GM19025 (cell line): ENCODE measurements around the gene SLC47A2.

Experiments used
- ATAC-seq: cut with Tn5 transposase; IDR thresholded peaks from one replicate; pipeline ENCODE4 v1.9.1; 2021; ENCODE audit warnings: mild to moderate bottlenecking, low read depth, moderate library complexity; ENCODE audit not compliant: unreplicated experiment

Gene SLC47A2

GRCh38 chr17:19729900-19730299 is 13.5 kb upstream of the SLC47A2 start:
- no peak for ATAC-seq

- no peak for ATAC-seq
Measured at GRCh38 chr17:19728084-19728495, 11.7 kb upstream of the SLC47A2 start.

GRCh38 chr17:19727501-19728078 is 11.2 kb upstream of the SLC47A2 start:
- ATAC-seq = no peak

- no peak for ATAC-seq
Measured at GRCh38 chr17:19726631-19727376, 10.4 kb upstream of the SLC47A2 start.

- no peak for ATAC-seq
Measured at GRCh38 chr17:19725486-19725885, 9.1 kb upstream of the SLC47A2 start.

- no peak for ATAC-seq
Measured at GRCh38 chr17:19724501-19725420, 8.4 kb upstream of the SLC47A2 start.

- ATAC-seq = no peak
Measured at GRCh38 chr17:19723964-19724363, 7.6 kb upstream of the SLC47A2 start.

GRCh38 chr17:19720631-19721426 is 4.4 kb upstream of the SLC47A2 start:
- no peak for ATAC-seq

GRCh38 chr17:19720210-19720475 is 3.8 kb upstream of the SLC47A2 start:
- ATAC-seq = no peak

- ATAC-seq = no peak
Measured at GRCh38 chr17:19719355-19720209, 3.2 kb upstream of the SLC47A2 start.

- no peak for ATAC-seq
Measured at GRCh38 chr17:19718613-19719354, 2.4 kb upstream of the SLC47A2 start.

GRCh38 chr17:19718041-19718612 is 1.7 kb upstream of the SLC47A2 start:
- no peak for ATAC-seq

GRCh38 chr17:19717411-19717908 is 1.1 kb upstream of the SLC47A2 start:
- no peak for ATAC-seq

- no peak for ATAC-seq
Measured at GRCh38 chr17:19717031-19717360, 612 bp upstream of the SLC47A2 start.

GRCh38 chr17:19714542-19715411 is 1.6 kb downstream of the SLC47A2 start:
- ATAC-seq = no peak

GRCh38 chr17:19713901-19714361 is 2.5 kb downstream of the SLC47A2 start:
- ATAC-seq = no peak

GRCh38 chr17:19713462-19713861 is 2.9 kb downstream of the SLC47A2 start:
- no peak for ATAC-seq
